Epithelial cell of esophagus (primary cell): Measurements from ENCODE around the gene DNAJC28.

Experiments used
- DNase-seq: peaks from one replicate; pipeline ENCODE4 v3.0.0; 2010; ENCODE audit warnings: low read depth
- H3K4me3 ChIP-seq: 2 replicates; pipeline ENCODE4 v1.5.1; 2011; ENCODE audit warnings: mild to moderate bottlenecking, low read length, control low read depth
- TF ChIP-seq, protein P1 (sequence below): IDR thresholded peaks from 2 replicates; pipeline ENCODE4 v1.5.1; 2011; ENCODE audit warnings: low read depth, mild to moderate bottlenecking, low read length, control low read depth, inconsistent platforms; ENCODE audit not compliant: insufficient read depth; ENCODE audit errors: missing control alignments

The DNAJC28 gene, protein sequence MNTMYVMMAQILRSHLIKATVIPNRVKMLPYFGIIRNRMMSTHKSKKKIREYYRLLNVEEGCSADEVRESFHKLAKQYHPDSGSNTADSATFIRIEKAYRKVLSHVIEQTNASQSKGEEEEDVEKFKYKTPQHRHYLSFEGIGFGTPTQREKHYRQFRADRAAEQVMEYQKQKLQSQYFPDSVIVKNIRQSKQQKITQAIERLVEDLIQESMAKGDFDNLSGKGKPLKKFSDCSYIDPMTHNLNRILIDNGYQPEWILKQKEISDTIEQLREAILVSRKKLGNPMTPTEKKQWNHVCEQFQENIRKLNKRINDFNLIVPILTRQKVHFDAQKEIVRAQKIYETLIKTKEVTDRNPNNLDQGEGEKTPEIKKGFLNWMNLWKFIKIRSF

DNA sequence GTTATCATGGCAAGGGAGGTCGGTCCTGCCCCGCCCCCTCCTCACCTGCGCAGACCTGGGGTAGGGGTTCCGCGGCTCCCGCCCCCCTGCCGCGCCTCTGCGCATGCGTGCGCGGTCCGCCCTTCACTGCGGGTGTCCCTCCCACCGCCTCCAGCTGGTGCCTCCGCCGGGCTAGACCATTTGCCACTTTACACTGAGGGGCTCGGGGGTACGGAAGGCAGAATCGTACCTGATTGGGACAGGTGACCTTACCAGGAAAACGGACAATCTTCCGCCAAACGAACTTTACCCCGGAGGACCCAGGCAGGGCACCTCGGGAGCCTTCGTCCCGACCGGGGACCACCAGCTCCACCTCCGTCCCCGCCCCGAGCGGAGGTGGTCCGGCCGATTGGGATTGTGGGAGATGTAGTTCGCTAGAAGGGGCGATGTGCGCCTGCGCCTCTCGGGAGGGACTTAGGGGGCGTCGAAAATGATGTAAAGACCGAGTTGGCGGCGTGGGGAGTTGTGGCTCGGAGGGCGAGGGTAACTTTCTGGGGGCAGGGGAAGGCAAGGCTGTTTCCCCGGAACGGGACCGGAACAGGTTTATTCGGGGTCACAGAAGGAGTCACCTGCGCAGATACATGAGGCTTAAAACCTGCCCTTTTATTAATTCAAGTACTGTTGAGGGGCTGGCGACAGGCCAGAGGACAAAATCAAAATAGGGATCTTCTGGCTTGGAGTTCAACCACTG lies at the start of gene DNAJC28:
DNAJC28 (minus strand) TSS at position 344 of the 730 bp plus-strand sequence. CDS start 2,323 bp downstream, outside the sequence.
- H3K4me3 ChIP-seq = peak within 1 kb of the TSS; percentile 65
- TF ChIP-seq, protein P1, sequence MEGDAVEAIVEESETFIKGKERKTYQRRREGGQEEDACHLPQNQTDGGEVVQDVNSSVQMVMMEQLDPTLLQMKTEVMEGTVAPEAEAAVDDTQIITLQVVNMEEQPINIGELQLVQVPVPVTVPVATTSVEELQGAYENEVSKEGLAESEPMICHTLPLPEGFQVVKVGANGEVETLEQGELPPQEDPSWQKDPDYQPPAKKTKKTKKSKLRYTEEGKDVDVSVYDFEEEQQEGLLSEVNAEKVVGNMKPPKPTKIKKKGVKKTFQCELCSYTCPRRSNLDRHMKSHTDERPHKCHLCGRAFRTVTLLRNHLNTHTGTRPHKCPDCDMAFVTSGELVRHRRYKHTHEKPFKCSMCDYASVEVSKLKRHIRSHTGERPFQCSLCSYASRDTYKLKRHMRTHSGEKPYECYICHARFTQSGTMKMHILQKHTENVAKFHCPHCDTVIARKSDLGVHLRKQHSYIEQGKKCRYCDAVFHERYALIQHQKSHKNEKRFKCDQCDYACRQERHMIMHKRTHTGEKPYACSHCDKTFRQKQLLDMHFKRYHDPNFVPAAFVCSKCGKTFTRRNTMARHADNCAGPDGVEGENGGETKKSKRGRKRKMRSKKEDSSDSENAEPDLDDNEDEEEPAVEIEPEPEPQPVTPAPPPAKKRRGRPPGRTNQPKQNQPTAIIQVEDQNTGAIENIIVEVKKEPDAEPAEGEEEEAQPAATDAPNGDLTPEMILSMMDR = no peak

DNA sequence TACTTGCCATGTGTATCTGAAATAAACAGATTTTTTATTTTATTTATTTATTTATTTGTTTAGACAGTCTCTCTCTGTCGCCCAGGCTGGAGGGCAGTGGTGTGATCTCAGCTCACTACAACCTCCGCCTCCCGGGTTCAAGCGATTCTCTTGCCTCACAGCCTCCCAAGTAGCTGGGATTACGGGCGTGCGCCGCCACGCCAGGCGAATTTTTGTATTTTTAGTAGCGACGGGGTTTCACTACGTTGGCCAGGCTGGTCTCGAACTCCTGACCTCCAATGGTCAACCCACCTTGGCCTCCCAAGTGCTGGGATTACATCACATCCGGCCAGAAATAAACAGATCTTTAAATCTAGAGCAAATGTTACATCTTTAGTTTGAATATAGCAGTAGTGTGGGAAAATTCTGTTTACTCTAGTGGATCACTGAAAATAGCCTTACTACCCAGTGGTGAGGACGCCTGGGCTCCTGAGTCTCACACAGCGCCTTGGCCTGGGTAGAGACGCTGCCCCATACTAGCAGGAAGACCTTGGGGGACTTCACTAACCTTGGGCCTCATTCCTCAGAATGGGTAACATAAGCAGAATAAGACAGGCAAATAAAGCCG lies 49.7 kb upstream of the DNAJC28 start:
- peak overlapping the region; percentile 69 for H3K4me3 ChIP-seq
- TF ChIP-seq, protein P1 = no peak
- DNase-seq = peak; percentile 20

More for the DNA sequence above, at the start of gene DNAJC28:
- peak; percentile 90 for DNase-seq

DNA sequence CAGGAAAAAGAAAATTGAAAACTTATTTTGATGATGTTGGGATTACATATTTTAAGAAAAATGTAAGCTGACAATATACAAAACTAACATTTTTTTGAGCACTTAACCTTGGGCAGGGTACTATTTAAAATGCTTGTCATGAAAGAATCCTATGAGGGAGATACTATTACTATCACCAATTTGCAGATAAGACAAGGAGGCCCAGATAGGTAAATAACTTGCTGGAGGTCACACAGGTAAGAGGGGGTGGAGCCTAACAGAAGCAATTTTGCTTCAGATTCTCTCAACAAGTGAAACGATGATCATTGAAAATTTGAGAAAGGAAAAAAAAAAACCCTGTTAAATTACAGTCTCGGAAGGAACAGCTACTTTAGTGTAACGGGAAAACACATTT lies 49.2 kb upstream of the DNAJC28 start:
- TF ChIP-seq, protein P1 = no peak
- no peak for DNase-seq
- H3K4me3 ChIP-seq = peak overlapping the region; percentile 69

DNA sequence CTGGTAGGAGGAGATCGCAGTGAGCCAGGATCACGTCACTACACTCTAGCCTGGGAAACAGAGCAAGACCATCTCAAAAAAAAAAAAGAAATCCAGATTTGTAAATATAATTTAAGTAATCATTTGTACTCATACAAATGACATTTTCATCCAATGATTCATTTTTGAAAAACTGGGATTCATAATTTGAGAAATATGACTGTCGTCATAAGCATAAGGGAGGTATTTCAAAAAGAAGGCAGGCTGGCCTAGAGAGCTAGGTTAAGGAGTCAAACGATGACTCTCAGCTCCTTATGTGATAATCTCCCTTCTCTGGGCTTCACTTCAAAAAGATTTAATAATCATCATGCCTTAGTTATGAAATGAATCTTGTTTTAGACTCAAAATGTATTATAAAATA lies 48.1 kb upstream of the DNAJC28 start:
- TF ChIP-seq, protein P1 = no peak
- H3K4me3 ChIP-seq = no peak overlapping the region
- peak; percentile 15 for DNase-seq

DNA sequence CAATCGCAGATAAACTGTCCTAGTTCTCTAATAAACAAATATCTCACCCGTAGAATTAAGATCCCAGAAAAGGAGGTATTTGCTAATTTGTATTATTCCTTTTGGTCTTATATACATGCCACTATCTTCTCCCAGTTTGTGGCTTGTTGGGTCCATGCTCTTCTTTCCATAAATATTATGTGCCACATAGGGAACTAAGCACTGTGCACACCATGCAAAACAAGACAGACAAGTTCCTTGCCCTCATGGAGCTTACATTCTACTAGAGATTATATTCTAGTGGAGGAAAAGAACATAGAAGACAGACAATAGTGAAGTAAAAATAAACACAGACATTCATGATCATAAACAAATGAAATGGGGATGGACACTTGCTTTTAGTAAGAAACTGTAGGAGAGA lies 45.7 kb upstream of the DNAJC28 start:
- no peak for DNase-seq
- TF ChIP-seq, protein P1 = no peak
- H3K4me3 ChIP-seq = no peak overlapping the region

DNA sequence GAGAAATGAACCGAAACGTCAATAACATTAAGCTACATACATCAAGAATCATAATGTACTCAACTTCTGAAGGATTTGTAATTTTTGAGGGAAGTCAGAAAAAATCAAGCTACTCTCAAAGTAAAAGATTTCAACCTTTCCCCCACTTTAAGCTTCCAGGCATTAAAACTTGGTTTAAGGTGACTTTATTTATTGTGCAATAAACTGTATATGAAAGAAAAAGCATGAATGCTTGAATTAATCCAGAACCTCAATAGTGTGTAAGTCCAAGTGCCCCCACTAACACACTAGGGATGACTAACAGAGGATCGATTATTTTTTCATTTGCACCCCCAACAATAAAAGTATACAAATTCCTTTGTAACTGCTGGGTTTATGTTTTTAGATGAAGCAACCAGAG lies 39.5 kb upstream of the DNAJC28 start:
- no peak for DNase-seq
- TF ChIP-seq, protein P1 = no peak
- H3K4me3 ChIP-seq = no peak overlapping the region
